ENCODE data around the gene LDLRAD3.
"Not testable (repeated sequence)": the region's sequence is repeated elsewhere in the genome, so short reads cannot be mapped to it uniquely, and the experiment has no call there.

Gene LDLRAD3

DNA sequence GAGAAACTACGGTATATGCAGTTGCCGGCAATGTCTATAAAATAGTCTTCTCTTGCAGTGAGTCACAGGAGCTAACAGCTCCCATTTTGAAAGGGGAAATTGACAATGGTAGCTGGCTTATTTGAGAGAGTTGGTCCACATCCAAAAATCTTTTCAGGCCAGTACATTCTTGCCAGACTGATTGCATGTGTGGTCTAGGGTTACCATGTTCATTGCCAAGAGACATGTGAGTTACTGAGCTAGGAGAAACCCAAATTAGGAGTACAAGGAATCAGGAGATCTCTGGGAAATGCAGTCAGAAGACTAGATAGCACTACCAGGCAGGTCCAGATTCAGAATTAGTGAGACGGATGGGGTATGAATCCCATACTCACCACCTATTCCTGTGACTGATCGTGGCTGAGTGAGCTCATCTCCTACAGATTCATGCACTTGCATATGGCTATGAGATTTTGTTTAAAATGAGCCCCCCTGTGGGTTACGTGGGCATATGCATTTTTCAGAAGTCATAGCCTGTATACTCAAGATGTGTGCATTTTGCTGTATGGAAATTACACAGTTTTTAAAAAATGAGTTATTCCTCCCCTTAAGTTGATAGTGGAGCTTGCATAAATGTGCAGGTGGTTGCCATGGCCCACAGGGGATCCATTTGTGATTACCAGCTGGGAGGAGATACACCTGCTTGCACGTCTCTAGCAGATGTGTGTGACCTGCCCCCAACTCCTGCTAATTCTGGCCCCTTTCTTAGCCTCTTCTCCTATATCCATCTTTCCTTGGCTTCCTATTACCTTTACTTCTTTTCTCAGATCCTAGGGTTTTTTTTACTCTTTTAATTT, 242.7 kb downstream of the LDLRAD3 start:
- TF ChIP-seq, protein P1, sequence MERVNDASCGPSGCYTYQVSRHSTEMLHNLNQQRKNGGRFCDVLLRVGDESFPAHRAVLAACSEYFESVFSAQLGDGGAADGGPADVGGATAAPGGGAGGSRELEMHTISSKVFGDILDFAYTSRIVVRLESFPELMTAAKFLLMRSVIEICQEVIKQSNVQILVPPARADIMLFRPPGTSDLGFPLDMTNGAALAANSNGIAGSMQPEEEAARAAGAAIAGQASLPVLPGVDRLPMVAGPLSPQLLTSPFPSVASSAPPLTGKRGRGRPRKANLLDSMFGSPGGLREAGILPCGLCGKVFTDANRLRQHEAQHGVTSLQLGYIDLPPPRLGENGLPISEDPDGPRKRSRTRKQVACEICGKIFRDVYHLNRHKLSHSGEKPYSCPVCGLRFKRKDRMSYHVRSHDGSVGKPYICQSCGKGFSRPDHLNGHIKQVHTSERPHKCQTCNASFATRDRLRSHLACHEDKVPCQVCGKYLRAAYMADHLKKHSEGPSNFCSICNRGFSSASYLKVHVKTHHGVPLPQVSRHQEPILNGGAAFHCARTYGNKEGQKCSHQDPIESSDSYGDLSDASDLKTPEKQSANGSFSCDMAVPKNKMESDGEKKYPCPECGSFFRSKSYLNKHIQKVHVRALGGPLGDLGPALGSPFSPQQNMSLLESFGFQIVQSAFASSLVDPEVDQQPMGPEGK (CRISPR knock-in tag; IDR thresholded peaks at IDR 0.05; ENCODE audit: borderline replicate concordance): no peak
- TF ChIP-seq TOX (CRISPR knock-in tag; IDR thresholded peaks at IDR 0.05; ENCODE audit: borderline replicate concordance) (0 out of 2 replicates have a peak, but pooled peaks have one; percentile 18), ISL1 (CRISPR knock-in tag; IDR thresholded peaks at IDR 0.05) (peak; percentile 61)
- ATAC-seq: peak; percentile 89

DNA sequence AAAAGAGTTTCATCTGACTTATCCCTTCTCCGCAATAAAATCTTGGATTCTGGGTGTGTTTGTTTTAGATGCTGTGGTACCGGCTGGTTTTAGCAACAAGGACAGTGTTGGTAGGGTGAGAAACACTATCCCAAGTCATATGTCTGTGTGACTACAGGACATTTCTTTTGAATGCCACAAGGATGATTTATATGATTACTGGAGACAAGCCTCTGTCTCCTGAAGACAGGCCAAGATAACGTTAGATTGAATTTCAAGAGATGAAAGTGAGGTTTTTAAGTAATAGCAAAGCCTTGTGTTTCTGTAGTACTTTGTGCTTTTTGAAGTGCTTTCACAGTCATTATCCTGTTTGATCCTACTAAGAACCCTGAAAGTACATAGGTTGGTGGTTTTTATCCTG, 243.8 kb downstream of the LDLRAD3 start:
- TF ChIP-seq ZFP30 (CRISPR knock-in tag; IDR thresholded peaks at IDR 0.05) (no peak), ISL1 (CRISPR knock-in tag; IDR thresholded peaks at IDR 0.05) (no peak), ZFP3 (CRISPR knock-in tag; IDR thresholded peaks at IDR 0.05) (no peak), ZNF565 (CRISPR knock-in tag; conservative IDR thresholded peaks at IDR 0.05; ENCODE audit: low read depth) (no peak), SNAI2 (CRISPR knock-in tag; IDR thresholded peaks at IDR 0.05) (no peak), GLIS3 (CRISPR knock-in tag; IDR thresholded peaks at IDR 0.05) (no peak), TSHZ2 (CRISPR knock-in tag; IDR thresholded peaks at IDR 0.05) (no peak), PPARA (CRISPR knock-in tag; IDR thresholded peaks at IDR 0.05; ENCODE audit: borderline replicate concordance) (no peak), ZNF70 (CRISPR knock-in tag; IDR thresholded peaks at IDR 0.05) (no peak), RARB (CRISPR knock-in tag; IDR thresholded peaks at IDR 0.05) (no peak), BACH2 (CRISPR knock-in tag; IDR thresholded peaks at IDR 0.05; ENCODE audit: borderline replicate concordance) (no peak), TCF4 (CRISPR knock-in tag; IDR thresholded peaks at IDR 0.05; ENCODE audit: borderline replicate concordance) (no peak), TOX (CRISPR knock-in tag; IDR thresholded peaks at IDR 0.05; ENCODE audit: borderline replicate concordance) (no peak), CREB5 (CRISPR knock-in tag; IDR thresholded peaks at IDR 0.05; ENCODE audit: low read depth) (no peak), ARNTL (CRISPR knock-in tag; IDR thresholded peaks at IDR 0.05; ENCODE audit: borderline replicate concordance, low read depth) (no peak), OSR1 (CRISPR knock-in tag; IDR thresholded peaks at IDR 0.05) (no peak), POU6F1 (CRISPR knock-in tag; IDR thresholded peaks at IDR 0.05; ENCODE audit: borderline replicate concordance, low read depth) (no peak), ESRRG (CRISPR knock-in tag; IDR thresholded peaks at IDR 0.05) (no peak)
- TF ChIP-seq, protein P2, sequence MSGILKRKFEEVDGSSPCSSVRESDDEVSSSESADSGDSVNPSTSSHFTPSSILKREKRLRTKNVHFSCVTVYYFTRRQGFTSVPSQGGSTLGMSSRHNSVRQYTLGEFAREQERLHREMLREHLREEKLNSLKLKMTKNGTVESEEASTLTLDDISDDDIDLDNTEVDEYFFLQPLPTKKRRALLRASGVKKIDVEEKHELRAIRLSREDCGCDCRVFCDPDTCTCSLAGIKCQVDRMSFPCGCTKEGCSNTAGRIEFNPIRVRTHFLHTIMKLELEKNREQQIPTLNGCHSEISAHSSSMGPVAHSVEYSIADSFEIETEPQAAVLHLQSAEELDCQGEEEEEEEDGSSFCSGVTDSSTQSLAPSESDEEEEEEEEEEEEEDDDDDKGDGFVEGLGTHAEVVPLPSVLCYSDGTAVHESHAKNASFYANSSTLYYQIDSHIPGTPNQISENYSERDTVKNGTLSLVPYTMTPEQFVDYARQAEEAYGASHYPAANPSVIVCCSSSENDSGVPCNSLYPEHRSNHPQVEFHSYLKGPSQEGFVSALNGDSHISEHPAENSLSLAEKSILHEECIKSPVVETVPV (CRISPR knock-in tag; IDR thresholded peaks at IDR 0.05): no peak
- TF ChIP-seq, protein P1 (CRISPR knock-in tag; IDR thresholded peaks at IDR 0.05; ENCODE audit: borderline replicate concordance): no peak
- ATAC-seq: no peak

DNA sequence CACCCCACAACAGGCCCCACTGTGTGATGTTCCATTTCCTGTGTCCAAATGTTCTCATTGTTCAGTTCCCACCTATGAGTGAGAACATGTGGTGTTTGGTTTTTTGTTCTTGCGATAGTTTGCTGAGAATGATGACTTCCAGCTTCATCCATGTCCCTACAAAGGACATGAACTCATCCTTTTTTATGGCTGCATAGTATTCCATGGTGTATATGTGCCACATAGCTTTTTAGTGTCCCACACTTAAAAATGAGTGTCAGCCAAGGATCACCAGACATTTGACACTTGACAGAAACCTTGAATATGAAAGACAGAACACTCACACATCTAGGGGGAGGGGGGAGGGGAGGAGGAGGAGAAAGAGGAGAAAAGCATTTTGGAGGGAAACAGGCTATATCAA, 245.9 kb downstream of the LDLRAD3 start:
- not testable (repeated sequence) for ATAC-seq

Measured in SK-N-SH treated with all-trans-retinoic acid at 6 μM for 48 hours (cell line).